Suprapubic skin (tissue), 4 donors: ENCODE measurements around the gene KCNH1. TPM values are rescaled to one million over a fixed set of nuclear protein-coding genes. Genes with fewer than 3 reads are reported as not detected.

Experiments
- DNase-seq, 2 donors: peaks; one replicate each; pipeline ENCODE4 v3.0.0-alpha.2; 2019; ENCODE audit warnings: low spot score in 2 of 2
- H3K27ac ChIP-seq: fragments of 200-600 bp; sonication (generic); one replicate; pipeline ENCODE4 v1.5.1; 2019
- H3K27me3 ChIP-seq: fragments of 200-600 bp; sonication (generic); one replicate; pipeline ENCODE4 v1.5.1; 2019
- H3K36me3 ChIP-seq: fragments of 200-600 bp; sonication (generic); one replicate; pipeline ENCODE4 v1.5.1; 2019
- H3K4me1 ChIP-seq: fragments of 200-600 bp; sonication (generic); one replicate; pipeline ENCODE4 v1.5.1; 2019
- H3K4me3 ChIP-seq: fragments of 200-600 bp; sonication (generic); one replicate; pipeline ENCODE4 v1.5.1; 2019; ENCODE audit warnings: mild to moderate bottlenecking
- H3K9me3 ChIP-seq: fragments of 200-600 bp; sonication (generic); one replicate; pipeline ENCODE4 v1.5.1; 2019
- CTCF ChIP-seq, 2 donors: fragments of 200-600 bp in 1 of 2; fragments of 450-650 bp in 1 of 2; sonication (generic) in 1 of 2; IDR thresholded peaks; one replicate each; pipeline ENCODE4 v1.5.1; 2016 to 2019; ENCODE audit warnings: antibody characterized with exemption in 2 of 2, mild to moderate bottlenecking in 1 of 2, moderate library complexity in 1 of 2
- EP300 ChIP-seq: sonication (generic); formaldehyde crosslinking; IDR thresholded peaks from one replicate; pipeline ENCODE4 v1.6.1; 2017; ENCODE audit warnings: antibody characterized with exemption
- POLR2A ChIP-seq, 2 donors: fragments of 450-650 bp; IDR thresholded peaks; one replicate each; pipeline ENCODE4 v1.6.1; 2017; ENCODE audit warnings: antibody characterized with exemption in 2 of 2, mild to moderate bottlenecking in 2 of 2, moderate library complexity in 2 of 2
- POLR2AphosphoS5 ChIP-seq, 3 donors: sonication (generic); formaldehyde crosslinking; IDR thresholded peaks; one replicate each; pipeline ENCODE4 v1.6.1; 2017; ENCODE audit warnings: antibody characterized with exemption in 3 of 3
- WGBS: methylation state at CpG from one replicate; pipeline ENCODE4 v1.1.5; 2018; 5-methylcytosine and 5-hydroxymethylcytosine counted together
- total RNA-seq, 4 donors: library from RNA; depleted of rRNA; stranded (reverse); fragments of >200 nt; gene quantifications; one replicate each; pipeline ENCODE4 v1.1.0, GENCODE V29; 2016

The KCNH1 gene
- total RNA-seq, 4 donors from 2014 or later: 1.1 TPM; not detected in 3

- no peak overlapping the region for H3K27ac ChIP-seq
- TF ChIP-seq CTCF (IDR thresholded peaks at IDR 0.05) (no peak), EP300 (no peak), POLR2A (IDR thresholded peaks at IDR 0.05) (no peak), POLR2AphosphoS5 (IDR thresholded peaks at IDR 0.05) (no peak)
- no peak for DNase-seq
- no peaks in the 10 kb centered on the region for H3K4me1 ChIP-seq
- H3K4me3 ChIP-seq: no peak overlapping the region
- no peaks in the 10 kb centered on the region for H3K27me3 ChIP-seq
- no peaks in the 10 kb centered on the region for H3K36me3 ChIP-seq
- H3K9me3 ChIP-seq: no peaks in the 10 kb centered on the region
- 68% methylated on average over 2 of the region's 2 CpGs for WGBS
Measured at GRCh38 chr1:211037095-211037494, 96.9 kb downstream of the KCNH1 start.

DNA sequence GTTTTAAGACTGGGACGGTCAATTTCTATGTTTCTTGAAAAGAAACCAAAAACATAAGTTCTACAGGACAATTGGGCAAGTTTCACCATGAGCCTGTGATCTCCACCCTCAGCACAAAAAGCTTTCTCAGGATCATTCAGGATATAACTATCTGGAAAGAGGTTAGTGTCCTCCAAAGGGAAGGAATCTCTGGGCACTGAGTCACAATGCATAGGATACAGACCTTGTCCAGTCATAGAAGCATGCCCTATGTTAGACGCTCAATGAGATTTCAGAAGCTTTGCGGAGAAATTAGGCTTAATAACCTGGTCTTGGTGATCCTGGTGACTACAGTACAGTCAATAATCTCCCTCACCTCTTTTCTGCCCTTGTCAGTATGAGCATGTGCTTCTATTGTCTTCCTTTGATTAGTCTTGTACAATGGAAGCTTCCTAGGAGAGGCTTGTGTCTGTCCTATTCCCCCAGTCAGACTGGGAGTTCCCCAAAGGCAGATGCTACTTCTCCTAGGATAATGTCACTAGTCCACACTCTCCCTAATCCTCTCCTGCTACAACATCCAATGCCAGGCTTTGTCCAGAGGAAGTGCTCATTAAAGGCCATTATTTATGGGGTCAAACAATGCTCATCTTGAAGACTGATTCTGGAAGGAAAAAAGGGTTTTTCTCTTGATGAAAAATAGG is 97.4 kb downstream of the KCNH1 start:
- Histone ChIP-seq H3K27me3 (no peaks in the 10 kb centered on the region), H3K4me1 (no peaks in the 10 kb centered on the region), H3K4me3 (no peak overlapping the region), H3K36me3 (no peaks in the 10 kb centered on the region), H3K27ac (no peak overlapping the region), H3K9me3 (no peaks in the 10 kb centered on the region)
- no peak for DNase-seq
- WGBS: 96% methylated on average over 3 of the region's 3 CpGs
- TF ChIP-seq EP300 (no peak), CTCF (IDR thresholded peaks at IDR 0.05) (no peak), POLR2A (IDR thresholded peaks at IDR 0.05) (no peak), POLR2AphosphoS5 (IDR thresholded peaks at IDR 0.05) (no peak)

GRCh38 chr1:211035821-211036380 is 98.0 kb downstream of the KCNH1 start:
- TF ChIP-seq POLR2A (IDR thresholded peaks at IDR 0.05): no peak
- TF ChIP-seq CTCF (IDR thresholded peaks at IDR 0.05): no peak
- TF ChIP-seq POLR2AphosphoS5 (IDR thresholded peaks at IDR 0.05): no peak
- TF ChIP-seq EP300: no peak
- WGBS: 68% methylated on average over 3 of the region's 3 CpGs
- no peak for DNase-seq
- no peaks in the 10 kb centered on the region for H3K9me3 ChIP-seq
- no peak overlapping the region for H3K4me3 ChIP-seq
- H3K36me3 ChIP-seq: no peaks in the 10 kb centered on the region
- H3K27me3 ChIP-seq: no peaks in the 10 kb centered on the region
- no peaks in the 10 kb centered on the region for H3K4me1 ChIP-seq
- H3K27ac ChIP-seq: no peak overlapping the region

- no peaks in the 10 kb centered on the region for H3K4me1 ChIP-seq
- no peak overlapping the region for H3K4me3 ChIP-seq
- H3K9me3 ChIP-seq: no peaks in the 10 kb centered on the region
- no peak for DNase-seq
- H3K27me3 ChIP-seq: no peaks in the 10 kb centered on the region
- WGBS: 78% methylated on average over 2 of the region's 2 CpGs
- no peaks in the 10 kb centered on the region for H3K36me3 ChIP-seq
- no peak for TF ChIP-seq CTCF (IDR thresholded peaks at IDR 0.05)
- TF ChIP-seq POLR2A (IDR thresholded peaks at IDR 0.05): no peak
- no peak for TF ChIP-seq POLR2AphosphoS5 (IDR thresholded peaks at IDR 0.05)
- no peak for TF ChIP-seq EP300
- H3K27ac ChIP-seq: no peak overlapping the region
Measured at GRCh38 chr1:211033921-211034525, 99.9 kb downstream of the KCNH1 start.

GRCh38 chr1:211024901-211025300 is 109.0 kb downstream of the KCNH1 start:
- TF ChIP-seq CTCF (IDR thresholded peaks at IDR 0.05) (no peak), POLR2AphosphoS5 (IDR thresholded peaks at IDR 0.05) (no peak), EP300 (no peak), POLR2A (IDR thresholded peaks at IDR 0.05) (no peak)
- 83% methylated on average over 2 of the region's 2 CpGs for WGBS

More at GRCh38 chr1:211024901-211025300, 109.0 kb downstream of the KCNH1 start:
- H3K4me1 ChIP-seq: no peaks in the 10 kb centered on the region
- no peaks in the 10 kb centered on the region for H3K36me3 ChIP-seq
- no peak overlapping the region for H3K27ac ChIP-seq
- DNase-seq: no peak
- no peaks in the 10 kb centered on the region for H3K9me3 ChIP-seq
- H3K4me3 ChIP-seq: no peak overlapping the region
- H3K27me3 ChIP-seq: no peaks in the 10 kb centered on the region
